Fibroblast of lung (primary cell): Measurements from ENCODE around the gene DSP.

Experiments used
- CTCF ChIP-seq, 2 donors: IDR thresholded peaks in 1 of 2; conservative IDR thresholded peaks in 1 of 2; 1 replicate in 1 of 2; 2 replicates in 1 of 2; pipeline ENCODE4 v1.5.1; 2011 to 2012; ENCODE audit warnings: low read length in 2 of 2, control low read depth in 1 of 2, inconsistent platforms in 1 of 2, low read depth in 1 of 2, mild to moderate bottlenecking in 1 of 2
- EZH2 ChIP-seq: IDR thresholded peaks from 2 replicates; pipeline ENCODE4 v1.5.1; 2012; ENCODE audit warnings: low read length, control low read depth, mild to moderate bottlenecking; ENCODE audit errors: missing control alignments

GRCh38 chr6:7555671-7556070, 14.2 kb downstream of the DSP start:
- no peak for TF ChIP-seq CTCF (conservative IDR thresholded peaks at IDR 0.05 in 1 of 2, IDR thresholded peaks at IDR 0.05 in 1 of 2; ENCODE audit: low read depth in 1 of 2, low read length in 2 of 2)
- no peak for TF ChIP-seq EZH2
